ENCODE data around the gene COG8. TPM values are rescaled to one million over a fixed set of nuclear protein-coding genes. Genes with fewer than 3 reads are reported as not detected.

Gene COG8, protein sequence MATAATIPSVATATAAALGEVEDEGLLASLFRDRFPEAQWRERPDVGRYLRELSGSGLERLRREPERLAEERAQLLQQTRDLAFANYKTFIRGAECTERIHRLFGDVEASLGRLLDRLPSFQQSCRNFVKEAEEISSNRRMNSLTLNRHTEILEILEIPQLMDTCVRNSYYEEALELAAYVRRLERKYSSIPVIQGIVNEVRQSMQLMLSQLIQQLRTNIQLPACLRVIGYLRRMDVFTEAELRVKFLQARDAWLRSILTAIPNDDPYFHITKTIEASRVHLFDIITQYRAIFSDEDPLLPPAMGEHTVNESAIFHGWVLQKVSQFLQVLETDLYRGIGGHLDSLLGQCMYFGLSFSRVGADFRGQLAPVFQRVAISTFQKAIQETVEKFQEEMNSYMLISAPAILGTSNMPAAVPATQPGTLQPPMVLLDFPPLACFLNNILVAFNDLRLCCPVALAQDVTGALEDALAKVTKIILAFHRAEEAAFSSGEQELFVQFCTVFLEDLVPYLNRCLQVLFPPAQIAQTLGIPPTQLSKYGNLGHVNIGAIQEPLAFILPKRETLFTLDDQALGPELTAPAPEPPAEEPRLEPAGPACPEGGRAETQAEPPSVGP
- 24.9 and 44.1 TPM in 2 replicates for total RNA-seq

DNA sequence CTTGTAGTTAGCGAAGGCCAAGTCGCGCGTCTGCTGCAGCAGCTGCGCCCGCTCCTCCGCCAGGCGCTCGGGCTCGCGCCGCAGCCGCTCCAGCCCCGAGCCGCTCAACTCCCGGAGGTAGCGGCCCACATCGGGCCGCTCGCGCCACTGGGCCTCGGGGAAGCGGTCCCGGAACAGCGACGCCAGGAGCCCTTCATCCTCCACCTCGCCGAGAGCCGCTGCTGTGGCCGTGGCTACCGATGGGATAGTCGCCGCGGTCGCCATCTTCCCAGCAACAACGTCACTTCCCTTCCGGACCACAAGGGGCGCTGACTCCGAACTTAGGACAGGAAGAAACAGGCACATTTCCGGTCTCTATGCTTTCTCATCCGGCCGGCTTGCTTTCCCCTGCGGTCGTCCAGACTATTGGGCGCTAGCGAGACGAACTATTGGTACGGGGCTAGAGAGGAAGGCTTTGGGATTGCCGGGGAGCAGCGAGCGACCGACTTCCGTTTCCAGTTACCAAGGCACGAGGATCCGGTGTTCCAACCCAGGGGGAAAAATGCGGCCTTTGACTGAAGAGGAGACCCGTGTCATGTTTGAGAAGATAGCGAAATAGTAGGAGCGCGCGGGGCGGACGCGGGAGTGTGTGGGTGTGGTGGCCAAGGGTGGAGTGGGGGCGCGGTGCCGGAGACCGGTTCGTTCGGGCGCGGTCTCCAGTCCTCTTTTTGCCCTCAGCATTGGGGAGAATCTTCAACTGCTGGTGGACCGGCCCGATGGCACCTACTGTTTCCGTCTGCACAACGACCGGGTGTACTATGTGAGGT lies at the start of gene COG8, which contains the start of gene NIP7:
Gene COG8, minus strand, starts transcription at position 276 of the 806 bp plus-strand sequence. Its CDS starts 12 bp downstream, at position 264.
Gene NIP7, plus strand, starts transcription at position 484 of the 806 bp plus-strand sequence. Its CDS starts 58 bp downstream, at position 542.

DNA sequence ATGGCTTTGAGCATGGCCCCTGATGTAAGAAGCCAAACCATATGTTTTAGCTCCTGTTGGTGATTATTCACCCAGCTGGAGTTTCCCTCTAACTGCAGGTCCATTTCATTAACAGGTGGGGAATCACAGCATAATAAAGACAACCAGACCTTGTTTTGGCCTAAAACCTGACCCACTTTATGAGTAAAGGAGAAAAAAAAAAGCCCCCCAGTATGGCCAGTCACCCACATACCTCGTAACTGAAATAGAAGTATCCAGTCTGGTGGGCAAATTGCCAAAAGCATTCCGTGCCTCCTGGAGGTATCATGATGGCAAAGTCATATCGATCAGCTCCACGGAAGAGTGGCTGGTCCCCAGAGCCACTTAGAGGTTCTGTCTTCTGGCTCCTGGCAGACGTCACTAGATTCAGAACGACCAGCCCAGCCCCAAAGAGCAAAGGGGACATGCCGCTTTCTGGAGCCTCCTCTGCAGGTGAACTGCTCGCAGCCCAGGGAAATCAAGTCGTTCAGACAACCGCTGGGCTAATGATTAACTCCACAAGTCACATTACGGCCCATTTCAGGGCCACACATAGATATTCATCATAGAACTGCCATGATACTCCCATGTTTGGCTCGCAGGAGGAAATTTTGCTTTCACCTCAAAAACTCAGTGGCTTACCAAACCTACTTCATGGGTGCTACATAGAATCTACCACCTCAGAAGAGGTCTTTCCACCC lies 12.1 kb upstream of the COG8 start, which contains the start of gene TMED6:
Gene TMED6, minus strand, starts transcription at position 478 of the 719 bp plus-strand sequence. Its CDS starts 33 bp downstream, at position 445.

DNA sequence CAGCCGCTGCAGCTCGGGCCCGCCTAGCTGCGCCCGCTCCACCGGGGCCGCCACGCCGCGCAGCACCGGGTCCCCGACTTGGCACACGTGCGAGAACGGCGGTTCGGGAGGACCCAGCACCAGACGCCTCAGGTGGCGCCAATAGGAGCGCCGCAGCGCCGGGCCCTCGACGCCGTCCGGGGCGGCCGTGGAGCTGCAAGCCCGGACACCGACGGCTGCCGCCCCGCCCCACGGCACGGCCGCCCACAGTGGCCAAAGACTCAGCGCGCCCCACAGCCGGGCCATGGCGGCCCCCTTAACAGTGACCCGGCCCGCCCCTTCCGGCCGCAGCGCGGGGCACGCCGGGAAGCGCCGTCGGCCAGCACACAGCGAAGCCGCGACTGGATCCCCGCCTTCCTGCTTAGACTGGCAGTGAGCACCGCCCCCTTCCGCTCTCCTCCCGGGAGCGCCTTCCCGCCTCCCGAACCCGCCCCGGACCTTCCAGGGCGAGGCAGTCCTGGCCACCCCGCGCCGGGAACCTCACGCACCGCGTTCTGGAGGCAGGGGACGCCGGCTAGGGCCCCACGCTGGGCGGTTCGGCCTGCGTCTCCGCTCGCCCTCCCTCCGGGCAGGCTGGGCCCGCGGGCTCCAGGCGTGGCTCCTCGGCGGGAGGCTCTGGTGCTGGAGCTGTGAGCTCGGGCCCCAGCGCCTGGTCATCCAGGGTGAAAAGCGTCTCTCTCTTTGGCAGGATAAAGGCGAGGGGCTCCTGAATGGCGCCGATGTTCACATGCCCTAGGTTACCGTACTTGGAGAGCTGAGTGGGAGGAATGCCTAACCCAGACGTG lies 8.9 kb downstream of the COG8 start, which contains the start of gene PDF:
Gene PDF, minus strand, starts transcription at position 303 of the 824 bp plus-strand sequence. Its CDS starts 18 bp downstream, at position 285.

DNA sequence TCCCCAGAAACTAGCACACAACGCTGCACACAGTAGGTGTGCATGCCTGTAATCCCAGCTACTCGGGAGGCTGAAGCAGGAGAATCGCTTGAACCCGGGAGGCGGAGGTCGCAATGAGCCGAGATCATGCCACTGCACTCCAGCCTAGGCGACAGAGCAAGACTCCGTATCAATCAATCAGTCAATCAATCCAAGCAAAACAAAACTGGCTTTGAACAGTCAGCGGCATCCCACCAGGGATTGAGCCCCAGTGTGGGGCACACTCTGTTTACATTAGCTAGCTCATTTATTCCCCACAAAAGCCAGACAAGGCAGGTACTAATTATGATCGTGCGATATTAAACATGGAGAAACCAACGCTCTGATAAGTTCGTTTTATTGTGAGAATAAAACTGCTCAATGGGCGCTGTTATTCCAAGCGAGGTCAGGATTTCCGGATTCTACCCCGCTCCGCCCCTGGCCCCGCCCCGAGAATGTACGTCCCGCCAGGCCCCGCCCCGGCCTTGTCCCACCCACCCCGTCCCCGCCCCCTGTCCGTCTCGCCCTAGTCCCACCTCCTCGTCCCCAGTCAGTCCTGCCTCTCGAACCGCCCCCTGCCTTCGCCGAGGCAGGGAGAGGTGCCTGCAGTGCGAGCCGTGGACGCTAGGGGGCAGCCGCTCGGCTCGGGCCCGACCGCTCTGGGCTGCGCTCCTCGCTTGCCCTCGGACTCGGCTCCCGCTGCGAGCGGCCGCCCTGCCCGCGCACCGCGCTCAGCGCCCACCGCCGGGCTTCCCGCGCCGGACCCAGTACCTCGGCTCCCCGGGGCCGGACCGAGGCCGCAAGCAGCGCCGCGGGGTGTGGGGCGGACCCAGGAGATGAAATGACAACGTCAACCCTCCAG lies 28.5 kb downstream of the COG8 start, which contains the start of gene VPS4A:
Gene VPS4A, plus strand, starts transcription at position 698 of the 880 bp plus-strand sequence. Its CDS starts 162 bp downstream, at position 860.

Other genes with a start within 250 kb of the COG8 start
- under 0.01 and 0.29 TPM in 2 replicates for gene HAS3, start 233.9 kb downstream of the COG8 start, total RNA-seq
- gene CHTF8, start 207.0 kb downstream of the COG8 start, total RNA-seq: 42.9 and 81.0 TPM in 2 replicates
- gene UTP4, start 206.9 kb downstream of the COG8 start, total RNA-seq: 23.0 and 29.8 TPM in 2 replicates
- 12.7 and 39.2 TPM in 2 replicates for gene SNTB2, start 152.4 kb downstream of the COG8 start, total RNA-seq
- 25.4 and 41.8 TPM in 2 replicates for gene VPS4A, start 28.2 kb downstream of the COG8 start, total RNA-seq
- 15.1 and 20.5 TPM in 2 replicates for gene PDF, start 9.0 kb downstream of the COG8 start, total RNA-seq
- 18.8 and 45.2 TPM in 2 replicates for gene NIP7, start 208 bp upstream of the COG8 start, total RNA-seq
- gene TMED6, start 12.2 kb upstream of the COG8 start, total RNA-seq: 0.44 TPM in 1 of 2 replicates, not detected in the other
- 9.8 and 12.9 TPM in 2 replicates for gene TERF2, start 46.4 kb upstream of the COG8 start, total RNA-seq
- gene CYB5B, start 85.1 kb upstream of the COG8 start, total RNA-seq: 74.8 and 184 TPM in 2 replicates
- gene NFAT5, start 226.4 kb upstream of the COG8 start, total RNA-seq: 46.4 and 57.1 TPM in 2 replicates